Measurements from ENCODE around the gene PKIG.

- TF ChIP-seq, protein P1, sequence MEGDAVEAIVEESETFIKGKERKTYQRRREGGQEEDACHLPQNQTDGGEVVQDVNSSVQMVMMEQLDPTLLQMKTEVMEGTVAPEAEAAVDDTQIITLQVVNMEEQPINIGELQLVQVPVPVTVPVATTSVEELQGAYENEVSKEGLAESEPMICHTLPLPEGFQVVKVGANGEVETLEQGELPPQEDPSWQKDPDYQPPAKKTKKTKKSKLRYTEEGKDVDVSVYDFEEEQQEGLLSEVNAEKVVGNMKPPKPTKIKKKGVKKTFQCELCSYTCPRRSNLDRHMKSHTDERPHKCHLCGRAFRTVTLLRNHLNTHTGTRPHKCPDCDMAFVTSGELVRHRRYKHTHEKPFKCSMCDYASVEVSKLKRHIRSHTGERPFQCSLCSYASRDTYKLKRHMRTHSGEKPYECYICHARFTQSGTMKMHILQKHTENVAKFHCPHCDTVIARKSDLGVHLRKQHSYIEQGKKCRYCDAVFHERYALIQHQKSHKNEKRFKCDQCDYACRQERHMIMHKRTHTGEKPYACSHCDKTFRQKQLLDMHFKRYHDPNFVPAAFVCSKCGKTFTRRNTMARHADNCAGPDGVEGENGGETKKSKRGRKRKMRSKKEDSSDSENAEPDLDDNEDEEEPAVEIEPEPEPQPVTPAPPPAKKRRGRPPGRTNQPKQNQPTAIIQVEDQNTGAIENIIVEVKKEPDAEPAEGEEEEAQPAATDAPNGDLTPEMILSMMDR (IDR thresholded peaks at IDR 0.05; ENCODE audit: poor library complexity) = no peak
- no peak for TF ChIP-seq EZH2 (IDR thresholded peaks at IDR 0.05; ENCODE audit: borderline replicate concordance)
- TF ChIP-seq EZH2phosphoT487 (IDR thresholded peaks at IDR 0.05; ENCODE audit: low read depth, severe bottlenecking, unreplicated experiment) = no peak
Observed at GRCh38 chr20:44552050-44552449, 30.3 kb upstream of the PKIG start.
